A549 treated with DMSO at 1 μM for 4 hours (cell line): ENCODE results near the gene NOTO. TPM values are rescaled to one million over a fixed set of nuclear protein-coding genes. Genes with fewer than 3 reads are reported as not detected.

Experiments used
- total RNA-seq: library from RNA; stranded (reverse); fragments of 200-300 nt; extraction: Qiagen RNA extraction; gene quantifications from 5 replicates; pipeline ENCODE4 v1.2.3, GENCODE V29; 2022; ENCODE audit warnings: low read depth

The NOTO gene, protein sequence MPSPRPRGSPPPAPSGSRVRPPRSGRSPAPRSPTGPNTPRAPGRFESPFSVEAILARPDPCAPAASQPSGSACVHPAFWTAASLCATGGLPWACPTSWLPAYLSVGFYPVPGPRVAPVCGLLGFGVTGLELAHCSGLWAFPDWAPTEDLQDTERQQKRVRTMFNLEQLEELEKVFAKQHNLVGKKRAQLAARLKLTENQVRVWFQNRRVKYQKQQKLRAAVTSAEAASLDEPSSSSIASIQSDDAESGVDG
- 0.04 to 0.06 TPM in 2 of 5 replicates, not detected in the others for total RNA-seq

DNA sequence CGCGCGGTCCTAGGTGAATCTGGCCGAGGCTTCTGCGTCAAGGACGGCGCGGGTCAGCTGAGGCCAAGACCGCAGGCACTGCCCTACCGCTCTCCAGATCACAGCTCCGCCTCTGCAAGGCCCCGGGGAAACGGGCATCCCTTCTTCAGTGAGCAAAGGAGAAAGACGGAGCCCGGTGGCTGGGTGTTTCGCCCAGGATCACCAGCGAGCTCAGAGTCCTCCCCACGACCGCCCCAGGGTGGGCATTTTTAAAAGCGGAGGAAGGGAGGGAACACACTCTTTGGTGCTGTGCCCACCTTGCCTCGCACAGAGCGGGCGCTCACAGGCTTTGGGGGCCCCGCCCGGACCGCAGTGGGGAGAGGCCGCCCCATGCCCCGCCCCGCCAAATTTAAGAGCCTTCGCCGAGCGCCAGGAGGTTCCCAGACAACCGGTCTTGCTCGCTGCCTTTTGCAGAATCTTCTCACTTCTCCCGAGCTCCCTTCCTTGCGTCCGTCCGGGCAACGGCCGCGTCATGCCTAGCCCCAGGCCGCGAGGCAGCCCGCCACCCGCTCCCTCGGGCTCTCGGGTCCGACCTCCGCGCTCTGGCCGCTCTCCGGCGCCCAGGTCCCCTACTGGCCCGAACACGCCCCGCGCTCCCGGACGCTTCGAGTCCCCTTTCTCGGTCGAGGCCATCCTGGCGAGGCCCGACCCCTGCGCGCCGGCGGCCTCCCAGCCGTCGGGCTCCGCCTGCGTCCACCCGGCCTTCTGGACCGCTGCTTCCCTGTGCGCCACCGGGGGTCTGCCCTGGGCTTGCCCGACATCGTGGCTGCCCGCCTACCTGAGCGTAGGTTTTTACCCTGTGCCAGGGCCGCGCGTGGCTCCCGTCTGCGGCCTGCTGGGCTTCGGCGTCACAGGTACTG, at the start of gene NOTO:
NOTO (plus strand) TSS at position 419 of the 899 bp plus-strand sequence; CDS start at position 512, 93 bp downstream.

DNA sequence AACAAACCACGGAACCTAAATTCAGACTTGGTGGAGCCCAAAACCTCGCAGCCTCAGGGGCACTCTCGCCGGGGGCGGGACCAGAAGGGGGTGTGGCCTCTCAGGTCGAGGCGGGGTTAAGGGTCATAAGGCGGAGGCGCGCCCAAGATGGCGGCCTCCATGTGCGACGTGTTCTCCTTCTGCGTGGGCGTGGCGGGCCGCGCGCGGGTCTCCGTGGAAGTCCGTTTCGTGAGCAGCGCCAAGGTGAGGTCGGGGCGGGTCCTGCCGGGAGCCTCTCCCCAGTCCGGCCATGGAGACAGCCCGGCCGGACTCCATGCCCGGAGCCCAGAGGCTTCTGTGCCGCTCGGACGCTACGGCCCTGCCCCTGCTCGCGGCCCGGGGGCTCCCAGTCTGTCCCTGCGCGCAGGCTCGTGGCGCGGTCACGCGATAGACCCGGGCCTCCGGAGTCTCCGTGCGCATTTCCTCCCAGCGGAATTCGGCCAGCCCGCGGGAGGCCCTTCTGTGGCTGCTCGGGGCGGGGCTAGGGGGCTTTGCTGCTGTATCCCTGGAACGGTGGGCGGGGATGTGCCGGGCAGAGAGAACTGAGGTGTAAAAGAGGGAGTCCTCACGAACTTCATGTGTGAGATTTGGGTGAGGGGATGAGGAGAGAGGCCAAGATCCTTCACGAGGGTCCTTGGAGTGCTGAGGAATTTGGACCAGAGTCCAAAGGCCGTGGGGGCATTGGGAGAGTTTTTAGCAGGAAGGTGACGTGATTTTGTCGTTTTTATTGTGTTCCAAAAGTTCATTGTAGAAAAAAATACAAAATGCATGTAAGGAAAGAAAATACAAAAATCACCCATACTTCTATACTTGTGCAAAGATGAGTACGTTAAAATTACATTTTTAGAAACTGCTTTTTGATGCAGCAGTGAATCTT, 12.0 kb downstream of the NOTO start, which contains the start of gene SMYD5:
SMYD5 (plus strand) TSS at position 126 of the 916 bp plus-strand sequence; CDS start at position 148, 22 bp downstream.

DNA sequence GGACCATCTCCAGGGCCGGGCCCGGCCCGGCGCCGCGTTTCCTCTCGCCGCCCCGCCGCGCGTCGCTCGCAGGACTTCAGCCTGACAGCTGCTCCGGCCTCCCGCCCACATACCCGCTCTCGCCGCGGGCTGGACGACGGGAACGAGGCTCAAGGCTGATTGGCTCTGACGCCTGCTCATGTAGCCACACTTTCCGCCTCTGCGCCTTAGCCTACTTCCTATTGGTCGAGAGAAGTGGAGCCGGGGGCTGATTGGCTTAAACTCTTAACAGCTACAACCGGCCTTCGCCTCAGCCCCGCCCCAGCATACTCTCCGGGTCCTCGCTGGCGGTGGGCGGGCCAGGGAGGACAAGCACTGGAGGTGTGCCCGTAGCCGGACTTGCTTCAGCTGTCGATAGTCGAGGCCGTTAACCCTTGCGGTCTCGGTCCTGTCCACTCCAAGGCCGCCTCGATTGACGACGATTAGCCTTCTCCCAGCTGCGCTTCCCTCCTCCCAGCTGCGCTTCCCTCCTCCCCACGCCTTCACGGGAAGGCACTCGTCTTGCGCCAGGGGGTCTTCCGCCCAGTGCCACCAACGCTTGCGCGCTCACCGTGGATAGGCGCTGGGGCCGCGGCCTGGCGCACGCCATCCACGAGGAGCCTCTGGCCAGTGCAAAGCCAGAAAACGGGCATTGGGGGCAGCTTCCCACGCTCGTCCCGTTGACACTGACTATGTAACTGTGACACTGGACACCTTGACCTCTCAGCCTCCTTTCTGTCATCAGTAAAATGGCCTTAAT, 31.0 kb downstream of the NOTO start, which contains the start of gene PRADC1:
PRADC1 (minus strand) TSS at position 86 of the 778 bp plus-strand sequence; CDS start at position 7, 79 bp downstream.

DNA sequence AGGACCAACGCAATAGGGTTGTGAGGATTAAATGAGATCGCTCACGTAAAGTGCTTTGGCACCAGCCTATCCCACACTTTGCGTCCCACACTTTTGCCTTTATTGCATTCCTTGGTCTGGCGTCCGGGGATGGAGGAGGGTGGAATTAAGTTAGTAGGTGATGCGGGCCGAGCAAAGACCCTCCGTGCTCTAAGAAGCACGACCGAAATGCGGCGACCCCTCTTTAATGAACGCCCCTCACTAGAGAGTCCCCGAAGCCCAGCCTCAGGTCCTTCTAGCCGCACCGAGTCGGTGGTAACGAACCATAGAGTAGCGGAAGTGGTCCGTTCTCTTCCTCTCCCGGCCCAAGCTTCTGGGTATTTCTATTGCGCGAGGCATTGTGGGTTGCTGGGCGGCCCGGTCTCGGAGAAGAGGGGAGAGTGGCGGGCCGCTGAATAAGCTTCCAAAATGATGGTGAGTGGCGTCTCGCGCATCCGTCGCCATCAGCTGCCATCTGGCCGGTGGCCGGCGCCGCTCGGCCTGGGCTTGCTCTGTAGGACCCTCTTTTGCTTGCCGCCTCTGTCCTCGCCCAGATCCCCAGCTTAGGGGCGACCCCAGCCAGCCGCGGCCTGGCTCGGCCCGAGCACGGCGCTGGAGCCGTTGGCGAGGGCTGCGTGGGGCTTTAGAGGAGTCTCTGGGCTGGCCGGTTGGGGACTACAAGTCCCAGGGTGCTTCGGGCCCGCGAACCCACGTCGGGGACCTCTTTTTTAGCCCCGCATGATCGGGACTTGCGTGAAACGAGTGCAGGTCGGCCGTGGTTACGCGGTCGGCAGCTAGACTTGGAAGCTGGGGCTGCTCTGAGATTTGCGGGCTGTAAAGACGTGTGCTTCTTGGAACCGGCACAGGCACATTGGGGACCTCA, 31.8 kb downstream of the NOTO start, which contains the start of gene CCT7:
CCT7 (plus strand) TSS at position 377 of the 901 bp plus-strand sequence; CDS start at position 448, 71 bp downstream.

Other genes with a start within 250 kb of the NOTO start
- 13.5 to 17.9 TPM (median 17.2 TPM) in 5 replicates for gene SFXN5, start 130.9 kb upstream of the NOTO start, total RNA-seq
- 35.3 to 38.8 TPM (median 37.0 TPM) in 5 replicates for gene RAB11FIP5, start 89.6 kb upstream of the NOTO start, total RNA-seq
- gene SMYD5, start 11.7 kb downstream of the NOTO start, total RNA-seq = 56.0 to 59.8 TPM (median 57.6 TPM) in 5 replicates
- gene PRADC1, start 30.7 kb downstream of the NOTO start, total RNA-seq = 17.6 to 24.6 TPM (median 23.8 TPM) in 5 replicates
- 565 to 891 TPM (median 613 TPM) in 5 replicates for gene CCT7, start 31.7 kb downstream of the NOTO start, total RNA-seq
- gene FBXO41, start 81.9 kb downstream of the NOTO start, total RNA-seq = 4.4 to 6.1 TPM (median 5.3 TPM) in 5 replicates
- gene EGR4, start 91.0 kb downstream of the NOTO start, total RNA-seq = 0.11 to 0.32 TPM (median 0.25 TPM) in 5 replicates
- gene ALMS1, start 183.3 kb downstream of the NOTO start, total RNA-seq = 9.1 to 12.2 TPM (median 10.8 TPM) in 5 replicates